ENCODE measurements around the gene PDHB. TPM values are rescaled to one million over a fixed set of nuclear protein-coding genes. Genes with fewer than 3 reads are reported as not detected.

PDHB gene
- total RNA-seq, 2 donors from 2014 or later = 30.6 to 41.7 TPM

DNA sequence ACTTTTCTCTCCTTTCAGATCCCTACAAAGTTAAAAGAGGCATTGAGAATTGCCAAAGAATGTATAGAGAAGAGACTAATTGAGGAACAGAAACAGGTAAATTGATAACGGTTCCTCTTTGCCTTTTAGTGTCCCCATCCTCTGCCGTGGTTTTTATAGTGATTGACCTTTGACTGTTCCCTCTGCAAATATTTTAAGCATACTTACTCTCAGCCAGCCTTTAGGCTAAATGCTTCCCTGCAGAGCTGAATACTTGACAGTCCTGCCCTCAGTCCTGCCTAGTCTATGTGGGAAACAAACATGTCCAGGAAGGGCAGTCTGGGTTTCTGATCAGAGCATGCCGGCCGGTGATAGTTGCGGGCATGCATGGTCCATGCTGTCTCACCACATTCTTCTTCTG is 24.7 kb downstream of the PDHB start:
- no peaks in the 10 kb centered on the region for H3K9me3 Mint-ChIP-seq
- H3K27ac Mint-ChIP-seq = no peak overlapping the region
- DNase-seq (ENCODE audit: low spot score) (no peak), ATAC-seq (no peak)
- H3K4me1 Mint-ChIP-seq (ENCODE audit: low read depth in 2 of 2) = no peaks in the 10 kb centered on the region
- H3K4me3 Mint-ChIP-seq = no peak overlapping the region
- no peaks in the 10 kb centered on the region for H3K27me3 Mint-ChIP-seq
- peaks cover 22% of the 10 kb centered on the region for H3K36me3 Mint-ChIP-seq

DNA sequence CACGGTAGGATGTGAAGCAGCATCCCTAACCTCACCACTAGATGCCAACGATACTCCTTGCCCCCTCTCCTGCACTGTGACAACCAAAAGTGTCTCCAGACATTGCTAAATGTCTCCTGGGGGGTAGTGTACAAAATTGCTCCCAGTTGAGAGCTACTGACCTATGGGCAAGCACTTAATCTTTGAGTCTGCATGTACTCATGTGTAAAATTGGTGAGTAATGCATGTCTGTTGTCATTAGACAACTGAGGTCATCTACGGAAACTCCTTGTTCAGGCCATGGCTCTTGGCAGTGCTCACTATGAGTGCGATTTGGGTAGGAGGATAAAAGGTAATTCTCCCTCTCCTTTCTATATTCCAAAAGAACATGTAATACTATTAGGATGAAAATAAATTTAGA is 29.2 kb downstream of the PDHB start:
- no peak overlapping the region for H3K27ac Mint-ChIP-seq
- no peaks in the 10 kb centered on the region for H3K4me1 Mint-ChIP-seq (ENCODE audit: low read depth in 2 of 2)
- no peaks in the 10 kb centered on the region for H3K9me3 Mint-ChIP-seq
- ATAC-seq (no peak), DNase-seq (ENCODE audit: low spot score) (no peak)
- no peaks in the 10 kb centered on the region for H3K27me3 Mint-ChIP-seq
- H3K4me3 Mint-ChIP-seq = no peak overlapping the region
- peaks cover 13% of the 10 kb centered on the region for H3K36me3 Mint-ChIP-seq

GRCh38 chr3:58403513-58404109 is 30.0 kb downstream of the PDHB start:
- Mint-ChIP-seq H3K4me3 (no peak overlapping the region), H3K27ac (no peak overlapping the region), H3K4me1 (ENCODE audit: low read depth in 2 of 2) (no peaks in the 10 kb centered on the region), H3K36me3 (peaks cover 6% of the 10 kb centered on the region), H3K9me3 (no peaks in the 10 kb centered on the region), H3K27me3 (no peaks in the 10 kb centered on the region)
- DNase-seq (ENCODE audit: low spot score) (no peak), ATAC-seq (no peak)

DNA sequence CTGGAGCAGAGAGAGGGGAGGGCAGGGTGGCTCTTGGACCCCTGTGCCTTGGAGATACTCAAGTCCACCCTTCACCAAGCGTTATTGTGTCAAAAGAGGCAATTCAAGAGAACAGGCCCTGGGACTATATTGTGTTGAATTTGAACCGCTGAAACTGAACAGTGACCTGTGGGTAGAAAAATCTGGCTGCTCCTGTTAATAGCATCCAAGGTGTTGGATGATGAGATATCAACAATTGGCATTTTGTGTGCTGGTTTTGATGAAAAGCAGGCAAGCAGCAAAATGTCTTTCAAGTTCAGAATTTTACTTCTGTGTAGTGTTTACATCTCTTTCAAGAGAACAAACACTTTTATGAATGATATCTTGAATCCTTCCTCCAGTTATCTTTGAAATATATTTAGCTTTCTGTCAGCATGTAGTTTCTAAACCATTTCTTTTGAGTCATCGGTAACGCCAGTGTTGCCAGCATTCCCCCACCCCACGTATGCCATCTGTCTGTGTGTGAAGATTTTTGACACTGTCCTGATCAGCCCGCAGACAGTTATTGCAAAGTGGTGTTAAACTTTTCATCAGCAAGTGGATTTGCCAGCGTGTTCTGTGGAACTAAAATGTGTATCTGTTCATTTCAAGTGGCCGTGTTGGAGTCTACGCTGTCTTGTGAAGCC is 34.8 kb downstream of the PDHB start:
- Mint-ChIP-seq H3K27me3 (no peaks in the 10 kb centered on the region), H3K27ac (no peak overlapping the region), H3K4me3 (no peak overlapping the region), H3K9me3 (no peaks in the 10 kb centered on the region), H3K36me3 (peaks cover 12% of the 10 kb centered on the region), H3K4me1 (ENCODE audit: low read depth in 2 of 2) (peaks cover 0 to 3% of the 10 kb centered on the region in 2 donors)
- ATAC-seq (peak in 1 of 2 donors; percentile 17), DNase-seq (ENCODE audit: low spot score) (no peak)

DNA sequence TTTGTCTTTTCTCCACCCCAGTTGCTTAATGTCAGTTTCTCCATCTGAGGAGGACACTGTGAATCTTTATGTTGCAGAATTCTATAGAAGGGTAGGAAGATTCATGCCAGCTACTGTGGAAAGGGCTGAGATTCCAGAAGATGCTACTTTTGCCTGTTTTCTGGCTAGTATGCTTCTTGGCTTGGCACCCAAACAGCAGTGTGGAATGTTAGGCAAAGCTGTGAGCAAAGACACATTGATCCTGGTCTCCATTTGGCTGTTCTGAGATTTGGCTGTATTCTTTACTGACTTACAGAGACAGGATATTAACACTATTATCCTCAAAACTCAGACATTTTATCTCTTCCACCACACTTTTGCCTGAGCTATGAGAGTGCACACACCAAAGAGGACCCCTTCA is 39.3 kb downstream of the PDHB start:
- ATAC-seq = no peak
- Mint-ChIP-seq H3K4me1 (ENCODE audit: low read depth in 2 of 2) (peaks cover 0 to 8% of the 10 kb centered on the region in 2 donors), H3K9me3 (no peaks in the 10 kb centered on the region), H3K36me3 (peaks cover 20% of the 10 kb centered on the region), H3K27ac (no peak overlapping the region), H3K27me3 (no peaks in the 10 kb centered on the region), H3K4me3 (no peak overlapping the region)
- DNase-seq (ENCODE audit: low spot score) = no peak

DNA sequence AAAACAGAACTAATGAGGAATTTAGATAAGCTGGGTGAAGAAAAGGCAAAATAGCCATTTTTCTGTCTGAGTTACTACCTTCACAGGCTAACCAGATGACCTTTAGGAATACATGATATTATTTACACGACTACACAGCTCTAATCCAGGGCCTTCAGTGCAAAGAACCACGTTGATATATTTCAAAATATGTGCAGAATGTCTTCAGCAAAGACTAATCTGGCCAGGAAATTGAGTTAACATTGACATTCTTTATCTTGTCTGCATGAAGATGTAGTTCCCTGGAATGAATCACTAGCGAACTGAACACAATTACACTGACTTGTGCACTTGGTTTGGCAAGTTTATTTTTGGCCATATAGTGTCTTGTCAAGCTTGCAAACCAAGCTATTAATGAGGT is 41.5 kb downstream of the PDHB start:
- ATAC-seq = no peak

DNA sequence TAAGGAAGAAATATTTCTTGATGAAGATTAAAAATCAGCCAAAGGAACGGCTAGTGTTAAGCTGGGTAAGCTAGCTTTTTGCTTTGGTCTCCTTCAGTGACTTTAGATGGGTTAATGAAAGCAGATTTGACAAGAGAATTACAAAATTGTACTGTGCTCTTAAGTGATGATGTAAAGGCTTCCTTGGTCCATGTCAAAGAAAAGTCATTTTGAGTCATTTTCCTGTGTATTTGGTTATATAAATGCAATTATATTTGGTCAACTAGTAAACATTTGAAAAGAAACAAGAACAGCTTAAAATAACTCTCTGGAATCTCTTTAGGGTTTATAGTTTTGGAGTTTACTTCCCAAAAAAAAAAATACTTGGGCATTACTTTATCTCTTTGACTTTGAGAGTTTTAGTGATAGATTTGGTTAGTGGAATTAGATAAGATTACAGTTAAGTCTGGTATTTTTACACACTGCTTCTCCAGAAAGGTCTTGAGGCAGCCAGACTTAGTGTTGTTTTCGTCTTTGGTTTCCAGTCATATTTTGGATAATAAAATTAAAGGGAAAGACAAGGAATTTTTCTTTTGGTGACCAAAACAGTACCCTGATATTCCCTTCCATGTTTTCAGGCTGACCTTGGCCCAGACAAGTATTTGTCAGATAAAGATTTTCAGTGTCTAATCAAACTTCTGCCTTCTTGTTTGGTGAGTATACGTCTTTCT is 42.3 kb downstream of the PDHB start:
- no peak overlapping the region for H3K4me3 Mint-ChIP-seq
- peaks cover 18 to 27% of the 10 kb centered on the region in 2 donors for H3K4me1 Mint-ChIP-seq (ENCODE audit: low read depth in 2 of 2)
- no peaks in the 10 kb centered on the region for H3K27me3 Mint-ChIP-seq
- DNase-seq (ENCODE audit: low spot score) = no peak
- no peaks in the 10 kb centered on the region for H3K9me3 Mint-ChIP-seq
- no peak for ATAC-seq
- H3K36me3 Mint-ChIP-seq = peaks cover 15% of the 10 kb centered on the region
- peak overlapping the region in 1 of 2 donors; percentile 39 for H3K27ac Mint-ChIP-seq

More for the DNA sequence above, 41.5 kb downstream of the PDHB start:
- Mint-ChIP-seq H3K4me1 (ENCODE audit: low read depth in 2 of 2) (peaks cover 15 to 23% of the 10 kb centered on the region in 2 donors), H3K27ac (peak overlapping the region in 1 of 2 donors; percentile 39), H3K4me3 (no peak overlapping the region), H3K9me3 (no peaks in the 10 kb centered on the region), H3K36me3 (peaks cover 19% of the 10 kb centered on the region), H3K27me3 (no peaks in the 10 kb centered on the region)
- DNase-seq (ENCODE audit: low spot score) = no peak

DNA sequence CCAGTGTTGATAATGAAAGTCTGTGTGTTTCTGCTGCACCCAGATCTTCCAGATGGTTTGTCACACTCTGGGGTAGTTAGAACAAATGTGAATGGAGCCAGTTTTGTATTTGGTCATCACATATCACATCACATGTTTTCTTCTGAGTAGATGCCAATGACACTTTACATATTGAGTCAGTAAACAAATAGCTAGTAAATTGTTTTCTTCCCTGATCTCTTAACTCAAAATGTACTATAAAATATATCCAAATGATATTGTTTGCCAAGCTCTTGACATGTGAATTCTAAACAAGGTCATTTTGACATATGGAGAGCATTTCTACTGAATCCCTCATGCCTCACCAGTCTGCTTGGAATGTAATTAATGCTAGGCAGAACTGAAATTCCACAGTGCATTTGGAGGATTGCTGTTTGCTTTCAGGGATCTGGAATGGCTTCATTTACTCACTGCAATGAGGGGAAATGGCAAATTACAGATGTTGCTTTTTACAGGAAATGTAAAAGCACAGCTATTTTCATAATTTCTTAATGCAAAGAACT is 45.0 kb downstream of the PDHB start:
- no peak overlapping the region for H3K4me3 Mint-ChIP-seq
- H3K4me1 Mint-ChIP-seq (ENCODE audit: low read depth in 2 of 2) = peaks cover 18 to 24% of the 10 kb centered on the region in 2 donors
- no peaks in the 10 kb centered on the region for H3K9me3 Mint-ChIP-seq
- H3K27me3 Mint-ChIP-seq = no peaks in the 10 kb centered on the region
- DNase-seq (ENCODE audit: low spot score) (no peak), ATAC-seq (peak in 1 of 2 donors; percentile 75)
- peaks cover 8% of the 10 kb centered on the region for H3K36me3 Mint-ChIP-seq
- H3K27ac Mint-ChIP-seq = peak overlapping the region; percentile 60 to 82

- peaks cover 18 to 24% of the 10 kb centered on the region in 2 donors for H3K4me1 Mint-ChIP-seq (ENCODE audit: low read depth in 2 of 2)
- no peaks in the 10 kb centered on the region for H3K9me3 Mint-ChIP-seq
- H3K4me3 Mint-ChIP-seq = no peak overlapping the region
- no peaks in the 10 kb centered on the region for H3K27me3 Mint-ChIP-seq
- DNase-seq (ENCODE audit: low spot score) (no peak), ATAC-seq (no peak)
- peak overlapping the region; percentile 60 to 82 for H3K27ac Mint-ChIP-seq
- peaks cover 8% of the 10 kb centered on the region for H3K36me3 Mint-ChIP-seq
These were observed 45.7 kb downstream of the PDHB start for GRCh38 chr3:58387650-58388546.

DNA sequence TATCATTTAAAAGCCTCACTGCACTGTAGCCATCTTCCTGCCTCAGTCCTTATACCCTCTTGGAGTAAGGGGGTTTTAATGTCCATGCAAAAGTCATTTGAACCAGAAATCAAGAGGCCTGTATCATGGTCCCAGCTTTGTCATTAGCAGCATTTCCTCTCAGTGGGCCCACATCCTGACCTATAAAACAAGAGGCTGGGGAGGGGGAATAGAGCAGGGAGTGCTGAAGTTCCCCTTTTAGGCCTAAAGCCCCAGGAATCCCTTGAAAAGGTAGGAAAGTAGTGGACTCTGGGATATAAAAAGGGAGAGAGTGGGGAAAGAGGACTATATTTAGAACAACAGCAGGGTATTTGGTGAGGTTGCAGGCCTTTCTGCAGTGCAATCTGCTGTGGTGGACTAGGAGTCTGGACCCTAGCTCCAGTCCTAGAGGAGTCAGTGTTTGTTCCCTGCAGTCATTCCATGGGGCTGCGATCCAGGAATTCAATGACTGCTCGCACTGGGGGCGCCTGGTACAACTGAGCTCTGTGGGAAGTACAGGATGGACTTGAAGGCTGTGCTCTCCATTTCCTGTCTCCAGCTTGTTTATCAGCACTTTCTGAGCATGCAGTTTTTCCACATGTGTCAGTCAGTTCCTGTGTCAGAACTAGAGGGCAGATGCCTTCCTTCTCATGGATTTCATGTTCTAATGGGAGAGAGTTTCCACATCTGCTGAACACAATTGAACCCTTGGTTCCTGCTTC is 46.8 kb downstream of the PDHB start:
- H3K4me1 Mint-ChIP-seq (ENCODE audit: low read depth in 2 of 2) = peaks cover 18 to 24% of the 10 kb centered on the region in 2 donors
- no peak for DNase-seq (ENCODE audit: low spot score)
- no peak for ATAC-seq
- H3K4me3 Mint-ChIP-seq = no peak overlapping the region
- H3K27me3 Mint-ChIP-seq = no peaks in the 10 kb centered on the region
- H3K9me3 Mint-ChIP-seq = no peaks in the 10 kb centered on the region
- H3K27ac Mint-ChIP-seq = peak overlapping the region in 1 of 2 donors; percentile 22
- peaks cover 8% of the 10 kb centered on the region for H3K36me3 Mint-ChIP-seq

GRCh38 chr3:58384381-58385090 is 49.1 kb downstream of the PDHB start:
- H3K4me3 Mint-ChIP-seq = no peak overlapping the region

DNA sequence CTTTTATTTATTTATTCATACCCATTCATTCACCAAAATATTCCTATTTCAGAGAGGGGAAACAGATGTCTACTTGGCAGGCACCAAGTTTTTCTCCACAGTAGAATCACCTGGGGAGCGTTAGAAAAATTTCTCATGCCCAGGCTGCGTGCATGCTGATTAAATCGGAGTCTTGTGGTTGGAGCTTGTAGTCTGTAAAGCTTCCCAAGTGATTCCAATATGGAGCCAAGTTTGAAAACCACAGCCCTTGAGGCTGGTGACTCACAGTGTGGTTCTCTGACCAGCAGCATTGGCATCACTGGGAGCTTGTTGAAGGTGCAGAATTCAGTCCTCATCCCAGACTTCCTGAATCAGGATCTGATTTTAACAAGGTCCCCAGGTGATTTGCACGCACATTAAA is 49.7 kb downstream of the PDHB start:
- no peaks in the 10 kb centered on the region for H3K9me3 Mint-ChIP-seq
- no peak for DNase-seq (ENCODE audit: low spot score)
- peaks cover 18 to 20% of the 10 kb centered on the region in 2 donors for H3K4me1 Mint-ChIP-seq (ENCODE audit: low read depth in 2 of 2)
- no peaks in the 10 kb centered on the region for H3K27me3 Mint-ChIP-seq
- no peak overlapping the region for H3K27ac Mint-ChIP-seq
- ATAC-seq = no peak
- H3K4me3 Mint-ChIP-seq = no peak overlapping the region
- no peaks in the 10 kb centered on the region for H3K36me3 Mint-ChIP-seq

More at GRCh38 chr3:58384381-58385090, 49.1 kb downstream of the PDHB start:
- Mint-ChIP-seq H3K9me3 (no peaks in the 10 kb centered on the region), H3K36me3 (no peaks in the 10 kb centered on the region), H3K27ac (peak overlapping the region in 1 of 2 donors; percentile 56), H3K27me3 (no peaks in the 10 kb centered on the region), H3K4me1 (ENCODE audit: low read depth in 2 of 2) (peaks cover 18 to 19% of the 10 kb centered on the region in 2 donors)
- no peak for DNase-seq (ENCODE audit: low spot score)
- ATAC-seq = no peak
